HAP-1 (cell line): ENCODE measurements around the gene NFATC2.

Experiments
- DNase-seq, 2 experiments: peaks; one replicate each; pipeline ENCODE4 v3.0.0-alpha.2; 2016 to 2020; ENCODE audit warnings: low spot score in 2 of 2
- H3K27me3 ChIP-seq: fragments of 250-450 bp; sonication (Bioruptor Pico); 2 replicates; pipeline ENCODE4 v1.5.1; 2020; ENCODE audit warnings: low read depth, mild to moderate bottlenecking, moderate library complexity
- H3K36me3 ChIP-seq: fragments of 250-450 bp; sonication (Bioruptor Pico); replicated peaks from 2 replicates; pipeline ENCODE4 v1.5.1; 2020; ENCODE audit warnings: mild to moderate bottlenecking
- H3K4me1 ChIP-seq: fragments of 250-450 bp; sonication (Bioruptor Pico); 2 replicates; pipeline ENCODE4 v1.5.1; 2020; ENCODE audit warnings: mild to moderate bottlenecking
- H3K4me3 ChIP-seq: fragments of 250-450 bp; sonication (Bioruptor Pico); 2 replicates; pipeline ENCODE4 v1.5.1; 2020; ENCODE audit warnings: mild to moderate bottlenecking, moderate library complexity
- H3K9me3 ChIP-seq: fragments of 250-450 bp; sonication (Bioruptor Pico); 2 replicates; pipeline ENCODE4 v1.5.1; 2020; ENCODE audit warnings: mild to moderate bottlenecking, moderate library complexity
- in situ Hi-C: fragments of 300-500 bp; cut with MboI; formaldehyde crosslinking; loops from 3 replicates; pipeline ENCODE4 v1.14.3; 2020; ENCODE audit warnings: low sequenced_read_pairs, inconsistent platforms, mixed read lengths

NFATC2 gene

GRCh38 chr20:51387125-51387875 is 155.2 kb downstream of the NFATC2 start:
- DNase-seq: no peak
- Histone ChIP-seq H3K9me3 (no peaks in the 10 kb centered on the region), H3K4me3 (no peak overlapping the region), H3K4me1 (no peaks in the 10 kb centered on the region), H3K36me3 (no peaks in the 10 kb centered on the region), H3K27me3 (no peaks in the 10 kb centered on the region)
- in situ Hi-C loops: no loop called here

- no peak overlapping the region for H3K4me3 ChIP-seq
- H3K9me3 ChIP-seq: no peaks in the 10 kb centered on the region
- DNase-seq: no peak
- no peaks in the 10 kb centered on the region for H3K27me3 ChIP-seq
- no peaks in the 10 kb centered on the region for H3K4me1 ChIP-seq
- in situ Hi-C loops: no loop called here
- no peaks in the 10 kb centered on the region for H3K36me3 ChIP-seq
These were observed 155.9 kb downstream of the NFATC2 start for GRCh38 chr20:51386586-51386985.

GRCh38 chr20:51385646-51386530 is 156.6 kb downstream of the NFATC2 start:
- no peak overlapping the region for H3K4me3 ChIP-seq
- no peaks in the 10 kb centered on the region for H3K9me3 ChIP-seq
- peak in 1 of 2 experiments; percentile 28 for DNase-seq
- H3K36me3 ChIP-seq: no peaks in the 10 kb centered on the region
- H3K27me3 ChIP-seq: no peaks in the 10 kb centered on the region
- H3K4me1 ChIP-seq: no peaks in the 10 kb centered on the region
- in situ Hi-C loops: no loop called here

- H3K36me3 ChIP-seq: no peaks in the 10 kb centered on the region
- no peaks in the 10 kb centered on the region for H3K9me3 ChIP-seq
- DNase-seq: no peak
- no peak overlapping the region for H3K4me3 ChIP-seq
- no peaks in the 10 kb centered on the region for H3K27me3 ChIP-seq
- in situ Hi-C loops: no loop called here
- no peaks in the 10 kb centered on the region for H3K4me1 ChIP-seq
These were observed 157.6 kb downstream of the NFATC2 start for GRCh38 chr20:51384875-51385274.

- no peak for DNase-seq
- Histone ChIP-seq H3K36me3 (no peaks in the 10 kb centered on the region), H3K9me3 (no peaks in the 10 kb centered on the region), H3K27me3 (no peaks in the 10 kb centered on the region), H3K4me1 (no peaks in the 10 kb centered on the region), H3K4me3 (no peak overlapping the region)
- in situ Hi-C loops: no loop called here
These were observed 158.5 kb downstream of the NFATC2 start for GRCh38 chr20:51383891-51384510.

GRCh38 chr20:51382986-51383821 is 159.3 kb downstream of the NFATC2 start:
- Histone ChIP-seq H3K27me3 (no peaks in the 10 kb centered on the region), H3K4me1 (no peaks in the 10 kb centered on the region), H3K9me3 (no peaks in the 10 kb centered on the region), H3K4me3 (no peak overlapping the region), H3K36me3 (no peaks in the 10 kb centered on the region)
- in situ Hi-C loops: no loop called here
- DNase-seq: no peak

- no peak for DNase-seq
- H3K9me3 ChIP-seq: no peaks in the 10 kb centered on the region
- no peaks in the 10 kb centered on the region for H3K27me3 ChIP-seq
- no peaks in the 10 kb centered on the region for H3K4me1 ChIP-seq
- in situ Hi-C loops: no loop called here
- no peaks in the 10 kb centered on the region for H3K36me3 ChIP-seq
- H3K4me3 ChIP-seq: no peak overlapping the region
These were observed 160.2 kb downstream of the NFATC2 start for GRCh38 chr20:51382111-51382985.

- in situ Hi-C loops: no loop called here
These were observed 161.0 kb downstream of the NFATC2 start for GRCh38 chr20:51381557-51381956.

GRCh38 chr20:51380401-51381385 is 161.8 kb downstream of the NFATC2 start:
- DNase-seq: no peak
- Histone ChIP-seq H3K27me3 (no peaks in the 10 kb centered on the region), H3K4me3 (no peak overlapping the region), H3K4me1 (no peaks in the 10 kb centered on the region), H3K9me3 (no peaks in the 10 kb centered on the region), H3K36me3 (no peaks in the 10 kb centered on the region)
- in situ Hi-C loops: no loop called here

More at GRCh38 chr20:51381557-51381956, 161.0 kb downstream of the NFATC2 start:
- no peak for DNase-seq
- Histone ChIP-seq H3K36me3 (no peaks in the 10 kb centered on the region), H3K4me3 (no peak overlapping the region), H3K9me3 (no peaks in the 10 kb centered on the region), H3K27me3 (no peaks in the 10 kb centered on the region), H3K4me1 (no peaks in the 10 kb centered on the region)

- no peaks in the 10 kb centered on the region for H3K27me3 ChIP-seq
- H3K4me3 ChIP-seq: no peak overlapping the region
- no peaks in the 10 kb centered on the region for H3K4me1 ChIP-seq
- in situ Hi-C loops: loop anchor here (10.0 kb wide), 2 partner anchors 215 to 245 kb away; no protein-coding TSS in a partner anchor
- H3K9me3 ChIP-seq: no peaks in the 10 kb centered on the region
- DNase-seq: no peak
- no peaks in the 10 kb centered on the region for H3K36me3 ChIP-seq
These were observed 162.7 kb downstream of the NFATC2 start for GRCh38 chr20:51379601-51380341.
